PC-3 (cell line): ENCODE data around the gene GALNT18.

ENCODE experiments used
- EZH2 ChIP-seq: fragments of 300-600 bp; sonication (generic); IDR thresholded peaks from one replicate; pipeline ENCODE4 v1.6.1; 2017; ENCODE audit warnings: antibody characterized with exemption, mild to moderate bottlenecking, low read length; ENCODE audit not compliant: unreplicated experiment
- EZH2phosphoT487 ChIP-seq: fragments of 300-600 bp; sonication (generic); IDR thresholded peaks from 2 replicates; pipeline ENCODE4 v1.6.1; 2018; ENCODE audit warnings: mild to moderate bottlenecking, antibody characterized with exemption, low read length, borderline replicate concordance
- TF ChIP-seq, protein P1 (sequence below): fragments of 300-600 bp; sonication (generic); conservative IDR thresholded peaks from 2 replicates; pipeline ENCODE4 v1.5.1; 2017; ENCODE audit warnings: antibody characterized with exemption, low read depth, mild to moderate bottlenecking, low read length

DNA sequence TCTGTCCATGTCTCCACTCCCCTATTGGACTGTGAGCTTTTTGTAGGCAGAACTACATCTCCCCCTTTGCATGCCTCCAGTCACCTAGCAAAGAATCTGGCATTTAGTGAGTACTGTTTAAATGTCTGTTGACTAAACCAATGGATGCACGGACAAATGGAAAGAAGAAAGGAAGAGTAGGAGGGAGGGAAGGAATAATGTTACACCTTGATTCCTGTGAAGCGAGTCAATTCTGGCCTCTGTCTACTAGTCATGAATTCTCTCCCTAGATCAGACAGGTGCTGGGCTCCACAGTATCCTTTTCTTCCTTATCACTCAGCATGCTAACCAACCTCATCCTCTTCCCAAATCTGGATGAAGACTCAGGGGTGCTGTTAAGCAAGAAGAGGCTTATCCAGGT lies 33.6 kb downstream of the GALNT18 start:
- TF ChIP-seq, protein P1, sequence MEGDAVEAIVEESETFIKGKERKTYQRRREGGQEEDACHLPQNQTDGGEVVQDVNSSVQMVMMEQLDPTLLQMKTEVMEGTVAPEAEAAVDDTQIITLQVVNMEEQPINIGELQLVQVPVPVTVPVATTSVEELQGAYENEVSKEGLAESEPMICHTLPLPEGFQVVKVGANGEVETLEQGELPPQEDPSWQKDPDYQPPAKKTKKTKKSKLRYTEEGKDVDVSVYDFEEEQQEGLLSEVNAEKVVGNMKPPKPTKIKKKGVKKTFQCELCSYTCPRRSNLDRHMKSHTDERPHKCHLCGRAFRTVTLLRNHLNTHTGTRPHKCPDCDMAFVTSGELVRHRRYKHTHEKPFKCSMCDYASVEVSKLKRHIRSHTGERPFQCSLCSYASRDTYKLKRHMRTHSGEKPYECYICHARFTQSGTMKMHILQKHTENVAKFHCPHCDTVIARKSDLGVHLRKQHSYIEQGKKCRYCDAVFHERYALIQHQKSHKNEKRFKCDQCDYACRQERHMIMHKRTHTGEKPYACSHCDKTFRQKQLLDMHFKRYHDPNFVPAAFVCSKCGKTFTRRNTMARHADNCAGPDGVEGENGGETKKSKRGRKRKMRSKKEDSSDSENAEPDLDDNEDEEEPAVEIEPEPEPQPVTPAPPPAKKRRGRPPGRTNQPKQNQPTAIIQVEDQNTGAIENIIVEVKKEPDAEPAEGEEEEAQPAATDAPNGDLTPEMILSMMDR = no peak
- TF ChIP-seq EZH2 (no peak), EZH2phosphoT487 (no peak)
